Measurements from ENCODE around the gene AFAP1.
"Not testable (repeated sequence)": the region's sequence is repeated elsewhere in the genome, so short reads cannot be mapped to it uniquely, and the experiment has no call there.

The AFAP1 gene

GRCh38 chr4:7956270-7956808 is 16.7 kb upstream of the AFAP1 start:
- Histone ChIP-seq H3K4me1 (ENCODE audit: control insufficient read depth, insufficient read depth, low read length) (peaks cover 15% of the 10 kb centered on the region), H3K27me3 (ENCODE audit: control insufficient read depth, insufficient read depth, low read length) (no peaks in the 10 kb centered on the region), H3K9me3 (ENCODE audit: control insufficient read depth, low read length) (no peaks in the 10 kb centered on the region), H3K9ac (ENCODE audit: low read length) (no peak overlapping the region), H3K4me3 (ENCODE audit: low read length) (no peak overlapping the region), H3K36me3 (ENCODE audit: control insufficient read depth, insufficient read depth, low read length) (no peaks in the 10 kb centered on the region)

- no peak overlapping the region for H3K9ac ChIP-seq (ENCODE audit: low read length)
- H3K4me3 ChIP-seq (ENCODE audit: low read length), result no peak overlapping the region
- H3K36me3 ChIP-seq (ENCODE audit: control insufficient read depth, insufficient read depth, low read length), result no peaks in the 10 kb centered on the region
- no peaks in the 10 kb centered on the region for H3K9me3 ChIP-seq (ENCODE audit: control insufficient read depth, low read length)
- H3K4me1 ChIP-seq (ENCODE audit: control insufficient read depth, insufficient read depth, low read length), result peaks cover 6% of the 10 kb centered on the region
- no peaks in the 10 kb centered on the region for H3K27me3 ChIP-seq (ENCODE audit: control insufficient read depth, insufficient read depth, low read length)
Measured at GRCh38 chr4:7955393-7955792, 15.7 kb upstream of the AFAP1 start.

DNA sequence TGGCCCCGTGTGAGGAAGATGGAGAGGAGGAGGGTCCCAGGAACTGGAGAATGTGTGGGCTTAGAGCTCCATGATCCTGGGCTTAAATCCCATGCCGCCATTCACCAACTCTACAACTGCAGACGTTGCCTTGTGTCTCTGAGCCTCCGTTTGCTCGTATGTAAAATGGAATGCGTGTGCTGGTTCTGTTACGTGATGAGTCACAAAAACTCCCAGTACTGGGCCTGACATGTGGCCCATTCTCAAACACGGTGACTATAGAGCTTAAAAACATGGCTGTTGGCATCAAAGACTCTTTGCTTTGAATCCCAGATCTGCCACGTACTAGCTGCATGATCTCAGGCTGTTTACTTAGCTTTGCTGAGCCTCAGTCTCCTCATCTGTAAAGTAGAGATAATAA is 13.0 kb upstream of the AFAP1 start:
- no peak overlapping the region for H3K4me3 ChIP-seq (ENCODE audit: low read length)
- no peaks in the 10 kb centered on the region for H3K9me3 ChIP-seq (ENCODE audit: control insufficient read depth, low read length)

GRCh38 chr4:7950301-7951092 is 10.8 kb upstream of the AFAP1 start:
- H3K9ac ChIP-seq (ENCODE audit: low read length), result no peak overlapping the region
- no peak overlapping the region for H3K4me3 ChIP-seq (ENCODE audit: low read length)
- H3K9me3 ChIP-seq (ENCODE audit: control insufficient read depth, low read length), result no peaks in the 10 kb centered on the region
- H3K36me3 ChIP-seq (ENCODE audit: control insufficient read depth, insufficient read depth, low read length), result no peaks in the 10 kb centered on the region
- no peaks in the 10 kb centered on the region for H3K27me3 ChIP-seq (ENCODE audit: control insufficient read depth, insufficient read depth, low read length)
- peaks cover 15% of the 10 kb centered on the region for H3K4me1 ChIP-seq (ENCODE audit: control insufficient read depth, insufficient read depth, low read length)

More for the DNA sequence above, 13.0 kb upstream of the AFAP1 start:
- Histone ChIP-seq H3K36me3 (ENCODE audit: control insufficient read depth, insufficient read depth, low read length) (no peaks in the 10 kb centered on the region), H3K27me3 (ENCODE audit: control insufficient read depth, insufficient read depth, low read length) (no peaks in the 10 kb centered on the region), H3K4me1 (ENCODE audit: control insufficient read depth, insufficient read depth, low read length) (peaks cover 15% of the 10 kb centered on the region), H3K9ac (ENCODE audit: low read length) (no peak overlapping the region)

DNA sequence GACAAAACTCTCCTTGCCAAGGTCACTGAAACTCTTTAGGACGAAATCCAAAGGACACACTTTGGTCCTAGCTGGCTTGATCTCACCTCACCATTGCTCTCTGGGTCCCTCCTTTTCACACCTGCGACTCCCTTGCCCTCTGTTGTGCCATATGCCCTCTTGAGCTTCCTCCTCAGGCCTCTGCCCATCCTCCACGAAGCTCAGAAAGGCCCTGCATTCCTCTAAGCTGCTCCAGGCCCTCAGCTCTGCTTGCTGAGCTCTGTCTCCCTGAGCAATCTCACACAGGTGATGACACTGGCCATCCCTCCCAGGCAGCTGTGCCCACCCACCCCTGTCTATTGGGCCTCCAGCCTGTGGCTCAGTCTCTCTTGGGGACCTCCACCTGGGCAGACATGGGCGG is 10.1 kb upstream of the AFAP1 start:
- H3K9me3 ChIP-seq (ENCODE audit: control insufficient read depth, low read length), result no peaks in the 10 kb centered on the region
- H3K4me3 ChIP-seq (ENCODE audit: low read length), result no peak overlapping the region
- no peaks in the 10 kb centered on the region for H3K36me3 ChIP-seq (ENCODE audit: control insufficient read depth, insufficient read depth, low read length)
- H3K9ac ChIP-seq (ENCODE audit: low read length), result no peak overlapping the region
- H3K27me3 ChIP-seq (ENCODE audit: control insufficient read depth, insufficient read depth, low read length), result no peaks in the 10 kb centered on the region
- peaks cover 15% of the 10 kb centered on the region for H3K4me1 ChIP-seq (ENCODE audit: control insufficient read depth, insufficient read depth, low read length)

DNA sequence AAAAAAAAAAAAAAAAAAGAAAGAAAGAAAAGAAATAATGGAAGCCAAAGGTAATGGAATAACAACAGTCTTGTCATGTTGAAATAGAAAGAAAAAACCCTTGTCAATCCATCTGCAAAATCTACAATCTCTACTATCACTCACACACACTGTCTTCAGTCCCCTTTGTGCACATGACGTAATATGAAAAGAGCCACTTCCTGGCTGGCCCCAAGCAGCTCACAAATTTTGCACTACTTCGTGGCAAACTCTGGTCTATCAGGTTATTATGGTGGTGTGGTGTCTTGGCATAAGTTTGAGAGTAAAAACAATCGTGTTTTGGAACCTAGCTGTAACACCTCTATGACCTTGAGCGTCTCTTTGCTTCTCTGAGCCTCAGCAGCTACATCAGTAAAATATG is 8.3 kb upstream of the AFAP1 start:
- no peak overlapping the region for H3K4me3 ChIP-seq (ENCODE audit: low read length)
- no peaks in the 10 kb centered on the region for H3K27me3 ChIP-seq (ENCODE audit: control insufficient read depth, insufficient read depth, low read length)
- no peaks in the 10 kb centered on the region for H3K36me3 ChIP-seq (ENCODE audit: control insufficient read depth, insufficient read depth, low read length)
- H3K4me1 ChIP-seq (ENCODE audit: control insufficient read depth, insufficient read depth, low read length), result peaks cover 15% of the 10 kb centered on the region
- no peak overlapping the region for H3K9ac ChIP-seq (ENCODE audit: low read length)
- no peaks in the 10 kb centered on the region for H3K9me3 ChIP-seq (ENCODE audit: control insufficient read depth, low read length)

DNA sequence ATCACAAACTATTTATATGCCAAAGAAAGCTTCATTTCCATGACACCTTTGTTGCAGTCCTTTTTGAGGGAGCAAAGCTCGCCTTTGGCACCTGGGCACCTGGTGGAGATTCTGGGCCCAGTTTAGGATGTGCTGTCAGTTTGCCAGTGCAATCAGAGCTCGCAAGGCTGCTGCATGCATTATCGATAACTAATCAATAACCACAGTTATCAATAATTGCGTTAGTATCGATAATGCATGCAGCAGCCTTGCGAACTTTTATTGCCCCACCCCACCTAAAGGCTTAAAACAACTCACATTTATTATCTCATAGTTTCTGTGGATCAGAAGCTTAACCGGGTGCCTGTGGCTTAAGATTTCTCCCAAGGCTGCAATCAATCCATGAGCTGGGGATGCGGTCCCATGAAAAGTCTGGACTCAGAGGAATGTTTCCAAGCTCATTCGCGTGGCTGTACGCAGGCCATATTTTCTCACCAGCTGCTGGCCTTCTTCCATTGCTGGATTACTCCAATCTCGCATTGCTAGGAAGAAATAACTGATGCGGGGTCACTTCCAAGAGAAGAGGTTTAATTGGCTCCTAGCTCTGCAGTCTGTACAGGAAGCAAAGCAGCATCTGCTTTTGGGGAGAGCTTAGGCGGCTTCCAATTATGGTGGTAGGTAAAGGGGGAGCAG is 6.2 kb upstream of the AFAP1 start:
- H3K36me3 ChIP-seq (ENCODE audit: control insufficient read depth, insufficient read depth, low read length), result no peaks in the 10 kb centered on the region
- peaks cover 21% of the 10 kb centered on the region for H3K4me1 ChIP-seq (ENCODE audit: control insufficient read depth, insufficient read depth, low read length)
- no peak overlapping the region for H3K4me3 ChIP-seq (ENCODE audit: low read length)
- H3K9ac ChIP-seq (ENCODE audit: low read length), result no peak overlapping the region
- no peaks in the 10 kb centered on the region for H3K27me3 ChIP-seq (ENCODE audit: control insufficient read depth, insufficient read depth, low read length)
- no peaks in the 10 kb centered on the region for H3K9me3 ChIP-seq (ENCODE audit: control insufficient read depth, low read length)

- Histone ChIP-seq H3K9ac (ENCODE audit: low read length) (no peak overlapping the region), H3K4me1 (ENCODE audit: control insufficient read depth, insufficient read depth, low read length) (peaks cover 20% of the 10 kb centered on the region), H3K9me3 (ENCODE audit: control insufficient read depth, low read length) (no peaks in the 10 kb centered on the region), H3K36me3 (ENCODE audit: control insufficient read depth, insufficient read depth, low read length) (no peaks in the 10 kb centered on the region), H3K4me3 (ENCODE audit: low read length) (no peak overlapping the region), H3K27me3 (ENCODE audit: control insufficient read depth, insufficient read depth, low read length) (no peaks in the 10 kb centered on the region)
Measured at GRCh38 chr4:7944599-7945220, 5.0 kb upstream of the AFAP1 start.

DNA sequence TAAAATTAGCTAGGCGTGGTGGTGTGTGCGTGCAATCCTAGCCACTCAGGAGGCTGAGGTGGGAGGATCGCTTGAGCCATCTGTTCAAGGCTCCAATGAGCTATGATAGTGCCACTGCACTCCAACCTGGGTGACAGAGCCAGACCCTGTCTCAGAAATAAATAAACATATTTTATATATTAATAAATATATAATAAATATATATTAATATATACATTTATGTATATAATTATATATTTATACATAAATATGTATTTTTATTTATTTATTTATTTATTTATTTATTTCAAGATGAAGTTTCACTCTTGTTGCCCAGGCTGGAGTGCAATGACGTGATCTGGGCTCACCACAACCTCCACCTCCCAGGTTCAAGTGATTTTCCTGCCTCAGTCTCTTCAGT is 4.0 kb upstream of the AFAP1 start:
- not testable (repeated sequence) for H3K4me3 ChIP-seq (ENCODE audit: low read length); H3K27me3 ChIP-seq (ENCODE audit: control insufficient read depth, insufficient read depth, low read length); H3K4me1 ChIP-seq (ENCODE audit: control insufficient read depth, insufficient read depth, low read length); H3K9me3 ChIP-seq (ENCODE audit: control insufficient read depth, low read length); H3K36me3 ChIP-seq (ENCODE audit: control insufficient read depth, insufficient read depth, low read length); H3K9ac ChIP-seq (ENCODE audit: low read length)

DNA sequence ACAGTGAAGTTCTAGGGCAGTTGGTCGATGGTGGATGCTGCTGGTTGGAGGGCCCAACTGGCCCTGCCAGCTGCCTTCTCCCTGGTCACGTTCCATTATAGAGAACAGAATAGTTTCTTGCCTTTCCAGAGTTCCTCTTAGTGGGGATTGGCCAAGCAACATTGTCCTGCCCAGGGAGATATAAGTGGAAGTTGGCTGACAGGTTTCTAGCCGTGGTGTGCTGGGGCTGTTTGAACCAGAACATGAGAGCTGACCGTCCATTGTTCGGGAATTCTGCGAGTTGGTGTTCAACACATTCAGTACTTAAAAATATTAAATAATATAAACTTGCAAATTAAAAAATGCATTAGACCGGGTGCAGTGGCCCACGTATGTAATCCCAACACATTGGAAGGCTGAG is 3.5 kb upstream of the AFAP1 start:
- no peaks in the 10 kb centered on the region for H3K27me3 ChIP-seq (ENCODE audit: control insufficient read depth, insufficient read depth, low read length)
- no peak overlapping the region for H3K9ac ChIP-seq (ENCODE audit: low read length)
- peaks cover 9% of the 10 kb centered on the region for H3K4me1 ChIP-seq (ENCODE audit: control insufficient read depth, insufficient read depth, low read length)
- H3K4me3 ChIP-seq (ENCODE audit: low read length), result no peak overlapping the region
- H3K36me3 ChIP-seq (ENCODE audit: control insufficient read depth, insufficient read depth, low read length), result no peaks in the 10 kb centered on the region
- no peaks in the 10 kb centered on the region for H3K9me3 ChIP-seq (ENCODE audit: control insufficient read depth, low read length)

GRCh38 chr4:7941965-7942496 is 2.4 kb upstream of the AFAP1 start:
- peaks cover 14% of the 10 kb centered on the region for H3K4me1 ChIP-seq (ENCODE audit: control insufficient read depth, insufficient read depth, low read length)
- H3K36me3 ChIP-seq (ENCODE audit: control insufficient read depth, insufficient read depth, low read length), result no peaks in the 10 kb centered on the region
- no peak overlapping the region for H3K9ac ChIP-seq (ENCODE audit: low read length)
- H3K9me3 ChIP-seq (ENCODE audit: control insufficient read depth, low read length), result no peaks in the 10 kb centered on the region
- H3K27me3 ChIP-seq (ENCODE audit: control insufficient read depth, insufficient read depth, low read length), result no peaks in the 10 kb centered on the region
- no peak overlapping the region for H3K4me3 ChIP-seq (ENCODE audit: low read length)

Measured in mucosa of stomach (tissue), 1 donor.